Measurements from ENCODE around the gene CERK. TPM values are rescaled to one million over a fixed set of nuclear protein-coding genes. Genes with fewer than 3 reads are reported as not detected.

CERK gene
- polyA plus RNA-seq, 1 of the 3 experiments (the other 2 are of a cell fraction), result 32.6 TPM

DNA sequence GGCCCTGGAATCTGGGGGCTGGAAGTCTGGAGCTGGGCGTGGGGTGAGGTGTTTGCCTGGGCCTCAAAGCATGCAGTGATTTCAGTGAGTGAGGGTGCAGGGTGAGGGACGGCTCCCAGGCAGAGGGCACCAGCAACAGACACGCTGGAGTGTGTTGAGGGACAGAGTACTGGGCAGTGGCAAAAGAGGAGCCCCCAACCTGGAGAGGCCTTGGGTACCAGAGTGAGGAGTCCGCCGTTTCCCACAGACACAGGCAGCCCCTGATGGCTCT is 12.4 kb upstream of the CERK start:
- Histone ChIP-seq H3F3A (replicated peaks; ENCODE audit: insufficient read depth) (peaks cover 13% of the 10 kb centered on the region), H3K79me2 (ENCODE audit: insufficient read depth) (no peaks in the 10 kb centered on the region), H3K9me3 (no peaks in the 10 kb centered on the region), H2AFZ (ENCODE audit: low read depth) (no peak overlapping the region), H3K4me3 (ENCODE audit: low read depth in 2 of 2, low read length in 1 of 2) (no peak overlapping the region), H3K4me2 (no peak overlapping the region), H3K4me1 (ENCODE audit: control insufficient read depth in 1 of 2, insufficient read depth in 2 of 2, low read depth in 1 of 2, low read length in 1 of 2) (peaks cover 24 to 26% of the 10 kb centered on the region in 2 experiments; a peak in 3 of 4 replicates), H3K36me3 (replicated peaks in 1 of 2; ENCODE audit: control insufficient read depth in 1 of 2, insufficient read depth in 2 of 2, low read length in 1 of 2) (no peaks in the 10 kb centered on the region), H3K9me2 (no peaks in the 10 kb centered on the region), H3K27me3 (ENCODE audit: insufficient read depth) (no peaks in the 10 kb centered on the region), H4K20me1 (ENCODE audit: insufficient read depth) (no peaks in the 10 kb centered on the region), H3K27ac (ENCODE audit: low read depth in 2 of 2, low read length in 1 of 2) (no peak overlapping the region), H3K9ac (no peak overlapping the region)
- no peak for DNase-seq
- POLR2A ChIA-PET, result interaction anchor here (1.2 kb wide), 1 partner anchor 14 kb away, joined by 3 read pairs; no protein-coding TSS in a partner anchor
- CTCF ChIA-PET, result interaction anchor here (1.2 to 2.8 kb wide), 2 partner anchors 9 to 14 kb away, joined by 3 to 13 read pairs; no protein-coding TSS in a partner anchor
- TF ChIP-seq GABPA (IDR thresholded peaks at IDR 0.05; ENCODE audit: low read depth), result no peak
- TF ChIP-seq, protein P1, sequence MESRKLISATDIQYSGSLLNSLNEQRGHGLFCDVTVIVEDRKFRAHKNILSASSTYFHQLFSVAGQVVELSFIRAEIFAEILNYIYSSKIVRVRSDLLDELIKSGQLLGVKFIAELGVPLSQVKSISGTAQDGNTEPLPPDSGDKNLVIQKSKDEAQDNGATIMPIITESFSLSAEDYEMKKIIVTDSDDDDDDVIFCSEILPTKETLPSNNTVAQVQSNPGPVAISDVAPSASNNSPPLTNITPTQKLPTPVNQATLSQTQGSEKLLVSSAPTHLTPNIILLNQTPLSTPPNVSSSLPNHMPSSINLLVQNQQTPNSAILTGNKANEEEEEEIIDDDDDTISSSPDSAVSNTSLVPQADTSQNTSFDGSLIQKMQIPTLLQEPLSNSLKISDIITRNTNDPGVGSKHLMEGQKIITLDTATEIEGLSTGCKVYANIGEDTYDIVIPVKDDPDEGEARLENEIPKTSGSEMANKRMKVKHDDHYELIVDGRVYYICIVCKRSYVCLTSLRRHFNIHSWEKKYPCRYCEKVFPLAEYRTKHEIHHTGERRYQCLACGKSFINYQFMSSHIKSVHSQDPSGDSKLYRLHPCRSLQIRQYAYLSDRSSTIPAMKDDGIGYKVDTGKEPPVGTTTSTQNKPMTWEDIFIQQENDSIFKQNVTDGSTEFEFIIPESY (IDR thresholded peaks at IDR 0.05; ENCODE audit: borderline replicate concordance, low read depth), result no peak
- TF ChIP-seq GATA2 (CRISPR knock-in tag; IDR thresholded peaks at IDR 0.05), result no peak
- TF ChIP-seq, protein P2, sequence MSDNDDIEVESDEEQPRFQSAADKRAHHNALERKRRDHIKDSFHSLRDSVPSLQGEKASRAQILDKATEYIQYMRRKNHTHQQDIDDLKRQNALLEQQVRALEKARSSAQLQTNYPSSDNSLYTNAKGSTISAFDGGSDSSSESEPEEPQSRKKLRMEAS (IDR thresholded peaks at IDR 0.05; ENCODE audit: low read depth), result no peak
- WGBS (ENCODE audit: low lambda C conversion rate), result 97% methylated on average over 5 of the region's 5 CpGs

DNA sequence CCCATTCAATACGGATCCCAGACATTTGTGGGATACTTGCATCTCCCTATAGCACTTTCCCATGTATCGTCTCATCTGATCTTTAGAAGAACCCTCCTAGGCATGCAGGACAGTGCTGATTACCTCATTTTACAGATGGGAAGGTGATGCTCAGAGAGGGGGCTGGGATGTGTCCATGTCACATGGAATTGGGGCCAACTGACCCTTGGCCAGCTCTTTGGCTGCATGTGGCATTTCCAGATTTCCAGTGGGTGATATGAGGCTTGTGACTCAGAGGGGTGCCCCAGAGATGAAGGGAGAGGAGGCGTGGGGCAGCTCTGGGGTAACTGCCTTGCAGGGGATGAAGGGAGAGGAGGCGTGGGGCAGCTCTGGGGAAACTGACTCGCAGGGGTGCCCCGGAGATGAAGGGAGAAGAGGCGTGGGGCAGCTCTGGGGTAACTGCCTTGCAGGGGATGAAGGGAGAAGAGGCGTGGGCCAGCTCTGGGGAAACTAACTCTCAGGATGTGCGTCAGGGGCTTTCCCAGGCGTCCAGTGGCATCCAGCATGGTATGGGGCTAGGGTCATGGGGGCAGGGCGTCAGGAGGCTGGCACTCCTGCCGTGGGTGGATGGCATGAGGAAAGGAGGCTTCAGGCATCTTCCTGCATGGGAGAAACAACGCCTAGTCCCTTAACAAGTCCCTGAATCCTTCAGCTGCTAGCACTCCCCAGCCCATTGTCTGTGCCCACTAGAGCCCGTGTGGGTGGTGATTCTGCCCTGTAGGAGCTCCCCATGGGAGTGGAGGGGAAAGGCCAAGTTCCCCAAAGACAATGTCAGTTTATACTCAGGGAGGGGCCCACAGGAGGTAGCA is 11.9 kb upstream of the CERK start:
- no peaks in the 10 kb centered on the region for H3K36me3 ChIP-seq (replicated peaks in 1 of 2; ENCODE audit: control insufficient read depth in 1 of 2, insufficient read depth in 2 of 2, low read length in 1 of 2)
- WGBS (ENCODE audit: low lambda C conversion rate), result 81% methylated on average over 9 of the region's 14 CpGs
- no peaks in the 10 kb centered on the region for H4K20me1 ChIP-seq (ENCODE audit: insufficient read depth)
- DNase-seq, result no peak
- no peak overlapping the region for H3K4me2 ChIP-seq
- no peaks in the 10 kb centered on the region for H3K27me3 ChIP-seq (ENCODE audit: insufficient read depth)
- H3K4me3 ChIP-seq (ENCODE audit: low read depth in 2 of 2, low read length in 1 of 2), result no peak overlapping the region
- no peak overlapping the region for H3K9ac ChIP-seq
- H3K27ac ChIP-seq (ENCODE audit: low read depth in 2 of 2, low read length in 1 of 2), result peak overlapping the region in 1 of 2 experiments; percentile 32; a peak in 1 of 4 replicates
- no peaks in the 10 kb centered on the region for H3K9me3 ChIP-seq
- H3F3A ChIP-seq (replicated peaks; ENCODE audit: insufficient read depth), result peaks cover 13% of the 10 kb centered on the region
- peaks cover 24 to 25% of the 10 kb centered on the region in 2 experiments; a peak in 3 of 4 replicates for H3K4me1 ChIP-seq (ENCODE audit: control insufficient read depth in 1 of 2, insufficient read depth in 2 of 2, low read depth in 1 of 2, low read length in 1 of 2)
- no peaks in the 10 kb centered on the region for H3K9me2 ChIP-seq
- ChIA-PET CTCF (interaction anchor here (1.2 to 2.8 kb wide), 3 partner anchors 9 to 186 kb away, joined by 3 to 13 read pairs (median 4); no protein-coding TSS in a partner anchor), POLR2A (interaction anchor here (1.0 to 1.2 kb wide), 2 partner anchors 13 to 14 kb away, joined by 3 read pairs; partner anchors contain the start of gene TBC1D22A)
- no peaks in the 10 kb centered on the region for H3K79me2 ChIP-seq (ENCODE audit: insufficient read depth)
- peak overlapping the region; percentile 91 for H2AFZ ChIP-seq (ENCODE audit: low read depth)
- no peak for TF ChIP-seq JUND (IDR thresholded peaks at IDR 0.05)
- TF ChIP-seq RFX5 (IDR thresholded peaks at IDR 0.05; ENCODE audit: low read length), result no peak
- TF ChIP-seq FOXM1 (IDR thresholded peaks at IDR 0.05; ENCODE audit: low read depth), result no peak
- TF ChIP-seq, protein P1 (IDR thresholded peaks at IDR 0.05; ENCODE audit: borderline replicate concordance, low read depth), result no peak
- no peak for TF ChIP-seq RXRA (IDR thresholded peaks at IDR 0.05; ENCODE audit: borderline replicate concordance, low read depth)
- no peak for TF ChIP-seq SIN3A (IDR thresholded peaks at IDR 0.05; ENCODE audit: borderline replicate concordance, low read depth, low read length)
- TF ChIP-seq, protein P2 (IDR thresholded peaks at IDR 0.05; ENCODE audit: low read depth), result no peak
- TF ChIP-seq ELF1 (IDR thresholded peaks at IDR 0.05), result no peak
- TF ChIP-seq FOXJ3 (CRISPR knock-in tag; IDR thresholded peaks at IDR 0.05), result no peak
- TF ChIP-seq CHD2 (IDR thresholded peaks at IDR 0.05; ENCODE audit: low read length, partially characterized antibody), result no peak
- TF ChIP-seq EZH2phosphoT487 (IDR thresholded peaks at IDR 0.05; ENCODE audit: borderline replicate concordance, low read depth), result no peak
- no peak for TF ChIP-seq TCF12 (IDR thresholded peaks at IDR 0.05)
- TF ChIP-seq, protein P3, sequence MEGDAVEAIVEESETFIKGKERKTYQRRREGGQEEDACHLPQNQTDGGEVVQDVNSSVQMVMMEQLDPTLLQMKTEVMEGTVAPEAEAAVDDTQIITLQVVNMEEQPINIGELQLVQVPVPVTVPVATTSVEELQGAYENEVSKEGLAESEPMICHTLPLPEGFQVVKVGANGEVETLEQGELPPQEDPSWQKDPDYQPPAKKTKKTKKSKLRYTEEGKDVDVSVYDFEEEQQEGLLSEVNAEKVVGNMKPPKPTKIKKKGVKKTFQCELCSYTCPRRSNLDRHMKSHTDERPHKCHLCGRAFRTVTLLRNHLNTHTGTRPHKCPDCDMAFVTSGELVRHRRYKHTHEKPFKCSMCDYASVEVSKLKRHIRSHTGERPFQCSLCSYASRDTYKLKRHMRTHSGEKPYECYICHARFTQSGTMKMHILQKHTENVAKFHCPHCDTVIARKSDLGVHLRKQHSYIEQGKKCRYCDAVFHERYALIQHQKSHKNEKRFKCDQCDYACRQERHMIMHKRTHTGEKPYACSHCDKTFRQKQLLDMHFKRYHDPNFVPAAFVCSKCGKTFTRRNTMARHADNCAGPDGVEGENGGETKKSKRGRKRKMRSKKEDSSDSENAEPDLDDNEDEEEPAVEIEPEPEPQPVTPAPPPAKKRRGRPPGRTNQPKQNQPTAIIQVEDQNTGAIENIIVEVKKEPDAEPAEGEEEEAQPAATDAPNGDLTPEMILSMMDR (IDR thresholded peaks at IDR 0.05), result no peak
- TF ChIP-seq, protein P4, sequence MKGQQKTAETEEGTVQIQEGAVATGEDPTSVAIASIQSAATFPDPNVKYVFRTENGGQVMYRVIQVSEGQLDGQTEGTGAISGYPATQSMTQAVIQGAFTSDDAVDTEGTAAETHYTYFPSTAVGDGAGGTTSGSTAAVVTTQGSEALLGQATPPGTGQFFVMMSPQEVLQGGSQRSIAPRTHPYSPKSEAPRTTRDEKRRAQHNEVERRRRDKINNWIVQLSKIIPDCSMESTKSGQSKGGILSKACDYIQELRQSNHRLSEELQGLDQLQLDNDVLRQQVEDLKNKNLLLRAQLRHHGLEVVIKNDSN (IDR thresholded peaks at IDR 0.05; ENCODE audit: borderline replicate concordance, low read depth), result no peak
- no peak for TF ChIP-seq YY1 (IDR thresholded peaks at IDR 0.05; ENCODE audit: low read depth)
- no peak for TF ChIP-seq RCOR1 (IDR thresholded peaks at IDR 0.05; ENCODE audit: low read length)
